Measurements from ENCODE around the gene SPAG17.

SPAG17 gene

GRCh38 chr1:118169016-118169415, 16.0 kb downstream of the SPAG17 start:
- DNase-seq (ENCODE audit: extremely low read depth in 1 of 2, low read depth in 1 of 2), result no peak

GRCh38 chr1:118160806-118161205, 24.2 kb downstream of the SPAG17 start:
- no peak for DNase-seq (ENCODE audit: extremely low read depth in 1 of 2, low read depth in 1 of 2)

GRCh38 chr1:118159569-118159968, 25.5 kb downstream of the SPAG17 start:
- no peak for DNase-seq (ENCODE audit: extremely low read depth in 1 of 2, low read depth in 1 of 2)

- no peak for DNase-seq (ENCODE audit: extremely low read depth in 1 of 2, low read depth in 1 of 2)
Observed at GRCh38 chr1:118158924-118159323, 26.1 kb downstream of the SPAG17 start.

- DNase-seq (ENCODE audit: extremely low read depth in 1 of 2, low read depth in 1 of 2), result no peak
Observed at GRCh38 chr1:118157506-118157905, 27.5 kb downstream of the SPAG17 start.

GRCh38 chr1:118155106-118155505, 29.9 kb downstream of the SPAG17 start:
- DNase-seq (ENCODE audit: extremely low read depth in 1 of 2, low read depth in 1 of 2), result no peak

GRCh38 chr1:118154220-118154619, 30.8 kb downstream of the SPAG17 start:
- no peak for DNase-seq (ENCODE audit: extremely low read depth in 1 of 2, low read depth in 1 of 2)

- no peak for DNase-seq (ENCODE audit: extremely low read depth in 1 of 2, low read depth in 1 of 2)
Observed at GRCh38 chr1:118151312-118151937, 33.6 kb downstream of the SPAG17 start.

GRCh38 chr1:118149799-118150198, 35.2 kb downstream of the SPAG17 start:
- no peak for DNase-seq (ENCODE audit: extremely low read depth in 1 of 2, low read depth in 1 of 2)

- DNase-seq (ENCODE audit: extremely low read depth in 1 of 2, low read depth in 1 of 2), result no peak
Observed at GRCh38 chr1:118148034-118148433, 37.0 kb downstream of the SPAG17 start.

GRCh38 chr1:118147522-118147921, 37.5 kb downstream of the SPAG17 start:
- no peak for DNase-seq (ENCODE audit: extremely low read depth in 1 of 2, low read depth in 1 of 2)

- DNase-seq (ENCODE audit: extremely low read depth in 1 of 2, low read depth in 1 of 2), result no peak
Observed at GRCh38 chr1:118145721-118146120, 39.3 kb downstream of the SPAG17 start.

GRCh38 chr1:118144684-118145083, 40.3 kb downstream of the SPAG17 start:
- no peak for DNase-seq (ENCODE audit: extremely low read depth in 1 of 2, low read depth in 1 of 2)

GRCh38 chr1:118143831-118144230, 41.2 kb downstream of the SPAG17 start:
- no peak for DNase-seq (ENCODE audit: extremely low read depth in 1 of 2, low read depth in 1 of 2)

- no peak for DNase-seq (ENCODE audit: extremely low read depth in 1 of 2, low read depth in 1 of 2)
Observed at GRCh38 chr1:118143121-118143520, 41.9 kb downstream of the SPAG17 start.

GRCh38 chr1:118142546-118142945, 42.5 kb downstream of the SPAG17 start:
- DNase-seq (ENCODE audit: extremely low read depth in 1 of 2, low read depth in 1 of 2), result no peak

- DNase-seq (ENCODE audit: extremely low read depth in 1 of 2, low read depth in 1 of 2), result no peak
Observed at GRCh38 chr1:118137900-118138299, 47.1 kb downstream of the SPAG17 start.

GRCh38 chr1:118136187-118136941, 48.7 kb downstream of the SPAG17 start:
- no peak for DNase-seq (ENCODE audit: extremely low read depth in 1 of 2, low read depth in 1 of 2)

GRCh38 chr1:118132000-118132399, 53.0 kb downstream of the SPAG17 start:
- no peak for DNase-seq (ENCODE audit: extremely low read depth in 1 of 2, low read depth in 1 of 2)

- no peak for DNase-seq (ENCODE audit: extremely low read depth in 1 of 2, low read depth in 1 of 2)
Observed at GRCh38 chr1:118128761-118129160, 56.3 kb downstream of the SPAG17 start.

- no peak for DNase-seq (ENCODE audit: extremely low read depth in 1 of 2, low read depth in 1 of 2)
Observed at GRCh38 chr1:118124064-118124463, 61.0 kb downstream of the SPAG17 start.

- DNase-seq (ENCODE audit: extremely low read depth in 1 of 2, low read depth in 1 of 2), result no peak
Observed at GRCh38 chr1:118123116-118123839, 61.8 kb downstream of the SPAG17 start.

Measured in activated CD8-positive, alpha-beta memory T cell treated with anti-CD3 and anti-CD28 coated beads for 1 hour (primary cell).